HEK293 (cell line): ENCODE results near the gene SCAMP3.

Source experiments
- CTCF ChIA-PET: fragments of 350-600 bp; formaldehyde crosslinking; extraction: SDS; loops from one replicate; lab custom pipeline; 2021; ENCODE audit warnings: antibody characterized with exemption; lab: Yijun Ruan, JAX
- POLR2A ChIA-PET: fragments of 300-600 bp; formaldehyde crosslinking; extraction: SDS; loops from one replicate; lab custom pipeline; 2020; ENCODE audit warnings: antibody characterized with exemption, inconsistent platforms; lab: Yijun Ruan, JAX
- H3K27ac ChIP-seq: fragments of 200-500 bp; sonication (Bioruptor generic); 2 replicates; pipeline ENCODE4 v1.5.1; 2014; ENCODE audit warnings: low read depth, low read length, control low read depth, inconsistent platforms; ENCODE audit errors: extremely low read depth
- H3K36me3 ChIP-seq, 2 experiments: fragments of 200-500 bp in 1 of 2; sonication (Bioruptor generic) in 1 of 2; 1 replicate in 1 of 2; 2 replicates in 1 of 2; pipeline ENCODE4 v1.5.1; 2014 to 2017; ENCODE audit warnings: inconsistent platforms in 2 of 2, low read length in 2 of 2; ENCODE audit not compliant: control insufficient read depth in 2 of 2, insufficient read depth in 1 of 2
- H3K4me1 ChIP-seq: fragments of 200-500 bp; sonication (Bioruptor generic); 2 replicates; pipeline ENCODE4 v1.5.1; 2014; ENCODE audit warnings: mild to moderate bottlenecking, low read length, inconsistent platforms; ENCODE audit not compliant: control insufficient read depth, insufficient read depth
- H3K4me3 ChIP-seq: 2 replicates; pipeline ENCODE4 v1.5.1; 2011; ENCODE audit warnings: low read depth, mild to moderate bottlenecking, control low read depth, low read length, moderate library complexity
- H3K9me3 ChIP-seq: fragments of 200-500 bp; sonication (Bioruptor generic); 2 replicates; pipeline ENCODE4 v1.5.1; 2014; ENCODE audit warnings: low read depth, low read length, inconsistent platforms; ENCODE audit not compliant: control insufficient read depth, insufficient read depth
- AEBP2 ChIP-seq: fragments of 450-650 bp; formaldehyde crosslinking; IDR thresholded peaks from 2 replicates; pipeline ENCODE4 v1.5.1; 2016; ENCODE audit warnings: missing biosample characterization, missing genetic modification characterization, borderline replicate concordance
- GLIS1 ChIP-seq: fragments of 450-650 bp; formaldehyde crosslinking; IDR thresholded peaks from 2 replicates; pipeline ENCODE4 v1.5.1; 2016; ENCODE audit warnings: missing biosample characterization, missing genetic modification characterization
- GLIS2 ChIP-seq: fragments of 450-650 bp; formaldehyde crosslinking; IDR thresholded peaks from 2 replicates; pipeline ENCODE4 v1.5.1; 2016; ENCODE audit warnings: missing biosample characterization, missing genetic modification characterization
- HOXC10 ChIP-seq: sonication (generic); formaldehyde crosslinking; IDR thresholded peaks from 2 replicates; pipeline ENCODE4 v1.8.1; 2023; ENCODE audit warnings: mild to moderate bottlenecking, missing genetic modification reagents
- KLF7 ChIP-seq: fragments of 450-650 bp; formaldehyde crosslinking; IDR thresholded peaks from 2 replicates; pipeline ENCODE4 v1.5.1; 2016; ENCODE audit warnings: missing biosample characterization, missing genetic modification characterization, borderline replicate concordance
- SCRT2 ChIP-seq: fragments of 450-650 bp; formaldehyde crosslinking; IDR thresholded peaks from 2 replicates; pipeline ENCODE4 v1.5.1; 2016; ENCODE audit warnings: missing biosample characterization, missing genetic modification characterization
- SP7 ChIP-seq: fragments of 450-650 bp; formaldehyde crosslinking; IDR thresholded peaks from 2 replicates; pipeline ENCODE4 v1.5.1; 2016; ENCODE audit warnings: missing biosample characterization, missing genetic modification characterization
- WT1 ChIP-seq: fragments of 450-650 bp; formaldehyde crosslinking; IDR thresholded peaks from 2 replicates; pipeline ENCODE4 v1.5.1; 2016; ENCODE audit warnings: missing biosample characterization, missing genetic modification characterization
- ZBTB8A ChIP-seq: fragments of 450-650 bp; formaldehyde crosslinking; IDR thresholded peaks from 2 replicates; pipeline ENCODE4 v1.5.1; 2016; ENCODE audit warnings: missing biosample characterization, missing genetic modification characterization
- ZNF140 ChIP-seq: fragments of 450-650 bp; formaldehyde crosslinking; IDR thresholded peaks from 2 replicates; pipeline ENCODE4 v1.5.1; 2016; ENCODE audit warnings: missing biosample characterization, missing genetic modification characterization
- ZNF19 ChIP-seq: fragments of 450-650 bp; formaldehyde crosslinking; IDR thresholded peaks from 2 replicates; pipeline ENCODE4; 2016; ENCODE audit warnings: missing biosample characterization, missing genetic modification characterization, low read depth
- ZNF214 ChIP-seq: fragments of 450-650 bp; formaldehyde crosslinking; IDR thresholded peaks from 2 replicates; pipeline ENCODE4 v1.5.1; 2017; ENCODE audit warnings: missing biosample characterization, mild to moderate bottlenecking, missing genetic modification characterization, borderline replicate concordance
- ZNF223 ChIP-seq: fragments of 450-650 bp; formaldehyde crosslinking; IDR thresholded peaks from 2 replicates; pipeline ENCODE4 v1.5.1; 2016; ENCODE audit warnings: missing biosample characterization, missing genetic modification characterization
- ZNF239 ChIP-seq: fragments of 450-650 bp; formaldehyde crosslinking; IDR thresholded peaks from 2 replicates; pipeline ENCODE4 v1.5.1; 2016; ENCODE audit warnings: missing biosample characterization, missing genetic modification characterization
- ZNF26 ChIP-seq: fragments of 450-650 bp; formaldehyde crosslinking; IDR thresholded peaks from 2 replicates; pipeline ENCODE4 v1.5.1; 2016; ENCODE audit warnings: missing biosample characterization, missing genetic modification characterization
- ZNF324 ChIP-seq: fragments of 450-650 bp; formaldehyde crosslinking; IDR thresholded peaks from 2 replicates; pipeline ENCODE4 v1.5.1; 2016; ENCODE audit warnings: missing biosample characterization, missing genetic modification characterization
- ZNF350 ChIP-seq: fragments of 450-650 bp; formaldehyde crosslinking; IDR thresholded peaks from 2 replicates; pipeline ENCODE4 v1.5.0; 2017; ENCODE audit warnings: missing biosample characterization, mild to moderate bottlenecking, missing genetic modification characterization
- ZNF37A ChIP-seq: fragments of 450-650 bp; IDR thresholded peaks from 2 replicates; pipeline ENCODE4 v1.5.1; 2018; ENCODE audit warnings: missing biosample characterization, missing genetic modification characterization
- ZNF391 ChIP-seq: fragments of 450-650 bp; formaldehyde crosslinking; IDR thresholded peaks from 2 replicates; pipeline ENCODE4 v1.5.1; 2016; ENCODE audit warnings: low read depth, missing biosample characterization, missing genetic modification characterization, borderline replicate concordance
- ZNF404 ChIP-seq: fragments of 450-650 bp; formaldehyde crosslinking; IDR thresholded peaks from 2 replicates; pipeline ENCODE4 v1.5.1; 2017; ENCODE audit warnings: missing biosample characterization, missing genetic modification characterization
- ZNF571 ChIP-seq: fragments of 450-650 bp; formaldehyde crosslinking; IDR thresholded peaks from 2 replicates; pipeline ENCODE4 v1.5.0; 2017; ENCODE audit warnings: missing biosample characterization, missing genetic modification characterization
- ZNF658 ChIP-seq: fragments of 450-650 bp; formaldehyde crosslinking; IDR thresholded peaks from 2 replicates; pipeline ENCODE4; 2016; ENCODE audit warnings: missing biosample characterization, missing genetic modification characterization
- ZNF791 ChIP-seq: fragments of 450-650 bp; formaldehyde crosslinking; IDR thresholded peaks from 2 replicates; pipeline ENCODE4 v1.5.1; 2016; ENCODE audit warnings: missing biosample characterization, missing genetic modification characterization
- ZSCAN30 ChIP-seq: fragments of 450-650 bp; IDR thresholded peaks from 2 replicates; pipeline ENCODE4 v1.5.1; 2018; ENCODE audit warnings: missing biosample characterization, mild to moderate bottlenecking, missing genetic modification characterization, moderate library complexity
- TF ChIP-seq, protein P1 (sequence below): fragments of 450-650 bp; formaldehyde crosslinking; IDR thresholded peaks from 2 replicates; pipeline ENCODE4 v1.5.0; 2017; ENCODE audit warnings: missing biosample characterization, missing genetic modification characterization, borderline replicate concordance

SCAMP3 gene

GRCh38 chr1:155268630-155269029 is 6.5 kb upstream of the SCAMP3 start (continued):
- TF ChIP-seq ZNF214 (tag by site-specific recombination) = no peak
- TF ChIP-seq HOXC10 (CRISPR knock-in tag) = no peak
- no peak for TF ChIP-seq ZNF791 (tag by site-specific recombination)
- TF ChIP-seq, protein P1, sequence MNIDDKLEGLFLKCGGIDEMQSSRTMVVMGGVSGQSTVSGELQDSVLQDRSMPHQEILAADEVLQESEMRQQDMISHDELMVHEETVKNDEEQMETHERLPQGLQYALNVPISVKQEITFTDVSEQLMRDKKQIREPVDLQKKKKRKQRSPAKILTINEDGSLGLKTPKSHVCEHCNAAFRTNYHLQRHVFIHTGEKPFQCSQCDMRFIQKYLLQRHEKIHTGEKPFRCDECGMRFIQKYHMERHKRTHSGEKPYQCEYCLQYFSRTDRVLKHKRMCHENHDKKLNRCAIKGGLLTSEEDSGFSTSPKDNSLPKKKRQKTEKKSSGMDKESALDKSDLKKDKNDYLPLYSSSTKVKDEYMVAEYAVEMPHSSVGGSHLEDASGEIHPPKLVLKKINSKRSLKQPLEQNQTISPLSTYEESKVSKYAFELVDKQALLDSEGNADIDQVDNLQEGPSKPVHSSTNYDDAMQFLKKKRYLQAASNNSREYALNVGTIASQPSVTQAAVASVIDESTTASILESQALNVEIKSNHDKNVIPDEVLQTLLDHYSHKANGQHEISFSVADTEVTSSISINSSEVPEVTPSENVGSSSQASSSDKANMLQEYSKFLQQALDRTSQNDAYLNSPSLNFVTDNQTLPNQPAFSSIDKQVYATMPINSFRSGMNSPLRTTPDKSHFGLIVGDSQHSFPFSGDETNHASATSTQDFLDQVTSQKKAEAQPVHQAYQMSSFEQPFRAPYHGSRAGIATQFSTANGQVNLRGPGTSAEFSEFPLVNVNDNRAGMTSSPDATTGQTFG (tag by site-specific recombination) = no peak
- TF ChIP-seq AEBP2 (tag by site-specific recombination) = no peak
- TF ChIP-seq ZNF26 (tag by site-specific recombination) = no peak
- TF ChIP-seq ZNF350 (tag by site-specific recombination) = no peak
- TF ChIP-seq GLIS2 (tag by site-specific recombination) = no peak
- TF ChIP-seq GLIS1 (tag by site-specific recombination) = no peak

DNA sequence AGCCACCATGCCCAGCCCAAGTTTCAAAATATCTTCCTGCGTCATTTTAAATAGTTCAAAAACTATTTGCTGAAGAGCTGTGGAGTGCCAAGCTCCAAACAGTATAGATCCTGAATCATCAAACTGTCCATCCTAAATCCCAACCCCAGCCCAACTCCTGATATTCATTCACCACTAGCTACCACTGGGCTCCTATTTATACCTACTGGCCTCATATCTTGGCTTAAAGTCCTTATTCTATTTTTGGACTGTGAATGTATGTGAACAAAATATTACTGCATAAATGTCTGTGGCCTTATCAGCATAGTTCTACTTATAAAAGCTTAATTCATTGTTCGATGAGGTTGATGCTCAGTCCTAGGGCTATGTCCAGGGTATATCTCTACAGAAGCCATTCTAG is 5.2 kb upstream of the SCAMP3 start:
- POLR2A ChIA-PET = interaction anchor here (0.6 to 1.0 kb wide), 2 partner anchors 16 to 41 kb away, joined by 3 read pairs; no protein-coding TSS in a partner anchor
- TF ChIP-seq KLF7 (no peak), ZNF571 (tag by site-specific recombination) (no peak)
- TF ChIP-seq, all 188 proteins: peak for 0
- no peak overlapping the region for H3K27ac ChIP-seq
- H3K9me3 ChIP-seq = no peaks in the 10 kb centered on the region
- no peak overlapping the region for H3K4me3 ChIP-seq
- H3K36me3 ChIP-seq = peaks cover 36 to 94% of the 10 kb centered on the region in 2 experiments
- no peaks in the 10 kb centered on the region for H3K4me1 ChIP-seq
- CTCF ChIA-PET = interaction anchor here (0.6 to 2.1 kb wide), 5 partner anchors 10 to 1790 kb away, joined by 3 to 20 read pairs (median 3); partner anchors contain the start of genes ENTREP3 and HCN3

DNA sequence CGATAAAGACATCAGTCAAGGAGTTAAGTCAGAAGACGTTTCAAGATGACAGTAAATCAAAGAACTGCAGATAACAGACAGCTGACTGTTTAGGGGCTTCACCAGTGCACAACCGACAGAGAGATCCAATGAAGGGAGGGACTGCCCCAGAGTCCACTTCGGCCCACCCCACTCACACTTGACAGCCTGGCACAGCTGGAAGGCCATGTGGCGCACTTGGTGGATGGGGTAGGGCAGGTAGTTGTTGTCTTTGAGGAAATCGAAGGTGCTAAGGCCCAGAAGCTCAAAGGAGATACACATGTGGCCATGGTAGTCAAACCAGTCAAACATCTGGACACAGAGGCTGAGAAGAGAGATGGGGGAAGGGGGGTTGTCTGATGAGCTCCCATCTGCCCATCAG is 4.4 kb upstream of the SCAMP3 start:
- H3K36me3 ChIP-seq = peaks cover 36 to 87% of the 10 kb centered on the region in 2 experiments
- no peak overlapping the region for H3K4me3 ChIP-seq
- H3K9me3 ChIP-seq = no peaks in the 10 kb centered on the region
- TF ChIP-seq ZNF37A (no peak), ZNF404 (no peak), ZNF19 (tag by site-specific recombination) (no peak), WT1 (tag by site-specific recombination) (no peak), ZNF239 (tag by site-specific recombination) (no peak), SCRT2 (tag by site-specific recombination) (no peak), ZNF223 (no peak), ZNF658 (no peak), ZSCAN30 (no peak), ZNF140 (tag by site-specific recombination) (no peak), SP7 (tag by site-specific recombination) (no peak), ZBTB8A (tag by site-specific recombination) (no peak), ZNF391 (tag by site-specific recombination) (no peak), ZNF324 (tag by site-specific recombination) (no peak)
- H3K27ac ChIP-seq = peak overlapping the region; percentile 26; the same call in 1 of the 2 replicates
- no peaks in the 10 kb centered on the region for H3K4me1 ChIP-seq
- POLR2A ChIA-PET = interaction anchor here (0.9 to 1.4 kb wide), 4 partner anchors 10 to 50 kb away, joined by 3 to 4 read pairs (median 4); partner anchors contain the start of gene ENTREP3
- CTCF ChIA-PET = interaction anchor here (0.6 to 2.1 kb wide), 7 partner anchors 9 to 1789 kb away, joined by 3 to 20 read pairs (median 3); partner anchors contain the start of gene ENTREP3
